ENCODE data around the gene POLRMT. TPM values are rescaled to one million over a fixed set of nuclear protein-coding genes. Genes with fewer than 3 reads are reported as not detected.
A peak's percentile ranks its signal among the peaks of the same experiment; 100 is the strongest.

POLRMT gene
- total RNA-seq, 1 donor from 2014 or later = 14.1 TPM

DNA sequence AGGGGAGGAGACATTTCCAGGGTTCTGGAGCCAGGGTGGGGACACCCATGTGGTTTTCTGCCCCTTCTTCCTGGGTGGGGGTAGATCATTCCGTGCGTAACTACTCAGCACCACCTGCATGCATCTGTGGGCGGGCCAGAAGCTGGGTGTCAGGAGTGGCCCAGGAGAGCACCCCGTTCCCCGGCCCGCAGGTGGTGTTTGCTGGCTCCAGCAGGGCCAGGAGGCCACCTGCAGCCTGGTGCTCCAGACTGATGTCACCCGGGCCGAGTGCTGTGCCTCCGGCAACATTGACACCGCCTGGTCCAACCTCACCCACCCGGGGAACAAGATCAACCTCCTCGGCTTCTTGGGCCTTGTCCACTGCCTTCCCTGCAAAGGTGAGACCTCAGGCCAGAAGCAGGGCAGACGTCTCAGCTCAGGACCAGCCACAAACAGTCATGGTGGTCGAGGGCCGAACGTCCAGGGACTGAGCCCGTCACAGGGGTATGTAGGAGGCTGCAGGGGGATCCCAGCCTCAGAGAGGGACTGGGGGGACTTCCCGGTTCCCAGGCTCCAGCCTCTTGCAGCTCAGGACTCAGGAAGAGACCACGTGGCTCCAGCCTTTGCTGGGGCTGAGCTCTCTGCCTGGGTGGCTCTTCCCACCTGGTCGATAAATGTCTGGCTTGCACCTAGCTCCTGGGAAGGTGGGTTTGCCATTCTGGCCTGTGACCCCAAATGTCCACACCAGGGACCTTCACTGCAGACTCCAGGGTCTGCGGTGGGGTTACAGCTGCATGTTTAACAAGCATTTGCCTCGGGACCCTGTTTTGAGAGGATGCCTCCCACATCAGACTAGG is 44.5 kb upstream of the POLRMT start:
- Histone ChIP-seq H3K4me3 (no peak overlapping the region), H4K20me1 (ENCODE audit: low read depth) (peaks cover 26% of the 10 kb centered on the region), H3K4me1 (peaks cover 7% of the 10 kb centered on the region), H3K79me2 (ENCODE audit: low read depth) (no peaks in the 10 kb centered on the region), H3K27ac (no peak overlapping the region), H3F3A (ENCODE audit: low read depth) (peaks cover 27% of the 10 kb centered on the region), H3K9me3 (ENCODE audit: low read depth) (no peaks in the 10 kb centered on the region), H3K27me3 (peaks cover 46% of the 10 kb centered on the region), H3K9ac (no peak overlapping the region), H2AFZ (replicated peaks) (no peak overlapping the region), H3K36me3 (no peaks in the 10 kb centered on the region), H3K4me2 (no peak overlapping the region)
- TF ChIP-seq, protein P1, sequence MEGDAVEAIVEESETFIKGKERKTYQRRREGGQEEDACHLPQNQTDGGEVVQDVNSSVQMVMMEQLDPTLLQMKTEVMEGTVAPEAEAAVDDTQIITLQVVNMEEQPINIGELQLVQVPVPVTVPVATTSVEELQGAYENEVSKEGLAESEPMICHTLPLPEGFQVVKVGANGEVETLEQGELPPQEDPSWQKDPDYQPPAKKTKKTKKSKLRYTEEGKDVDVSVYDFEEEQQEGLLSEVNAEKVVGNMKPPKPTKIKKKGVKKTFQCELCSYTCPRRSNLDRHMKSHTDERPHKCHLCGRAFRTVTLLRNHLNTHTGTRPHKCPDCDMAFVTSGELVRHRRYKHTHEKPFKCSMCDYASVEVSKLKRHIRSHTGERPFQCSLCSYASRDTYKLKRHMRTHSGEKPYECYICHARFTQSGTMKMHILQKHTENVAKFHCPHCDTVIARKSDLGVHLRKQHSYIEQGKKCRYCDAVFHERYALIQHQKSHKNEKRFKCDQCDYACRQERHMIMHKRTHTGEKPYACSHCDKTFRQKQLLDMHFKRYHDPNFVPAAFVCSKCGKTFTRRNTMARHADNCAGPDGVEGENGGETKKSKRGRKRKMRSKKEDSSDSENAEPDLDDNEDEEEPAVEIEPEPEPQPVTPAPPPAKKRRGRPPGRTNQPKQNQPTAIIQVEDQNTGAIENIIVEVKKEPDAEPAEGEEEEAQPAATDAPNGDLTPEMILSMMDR (IDR thresholded peaks at IDR 0.05) = no peak
- TF ChIP-seq EZH2phosphoT487 (IDR thresholded peaks at IDR 0.05) (no peak), EZH2 (IDR thresholded peaks at IDR 0.05) (no peak)
- Mint-ChIP-seq H3K36me3 (no peaks in the 10 kb centered on the region), H3K4me1 (peaks cover 9% of the 10 kb centered on the region), H3K4me3 (no peak overlapping the region), H3K27me3 (ENCODE audit: insufficient read depth, low read depth) (peaks cover 14% of the 10 kb centered on the region), H3K9me3 (no peaks in the 10 kb centered on the region), H3K27ac (no peak overlapping the region)
- no peak for DNase-seq (ENCODE audit: low spot score)

DNA sequence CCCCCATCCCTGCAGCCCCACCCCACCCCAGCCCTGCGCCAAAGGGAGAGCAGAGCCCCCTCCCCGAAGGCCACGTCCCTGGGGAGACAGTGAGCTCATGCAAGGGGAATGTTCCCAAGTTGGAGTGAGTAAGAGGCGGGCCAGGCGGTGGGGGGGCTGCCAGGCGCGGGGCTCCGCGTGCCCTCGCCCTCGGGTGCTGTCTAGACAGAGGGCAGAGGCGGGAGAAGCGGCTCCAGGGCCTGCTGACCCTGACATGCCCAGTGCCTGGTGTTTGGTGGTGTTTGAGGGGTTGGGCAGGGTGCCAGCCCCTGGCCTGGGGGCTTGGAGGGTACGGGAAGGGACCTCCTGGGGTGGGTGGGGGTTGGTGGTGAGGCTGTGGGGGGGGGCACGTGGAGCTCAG is 43.9 kb upstream of the POLRMT start:
- TF ChIP-seq EZH2 (IDR thresholded peaks at IDR 0.05) = no peak
- TF ChIP-seq EZH2phosphoT487 (IDR thresholded peaks at IDR 0.05) = no peak
- TF ChIP-seq, protein P1 (IDR thresholded peaks at IDR 0.05) = no peak
- no peak overlapping the region for H3K4me3 ChIP-seq
- H3K27ac ChIP-seq = no peak overlapping the region
- H3K4me2 ChIP-seq = no peak overlapping the region
- no peak overlapping the region for H3K9ac ChIP-seq
- Mint-ChIP-seq H3K4me3 (no peak overlapping the region), H3K27me3 (ENCODE audit: insufficient read depth, low read depth) (peaks cover 14% of the 10 kb centered on the region), H3K4me1 (peaks cover 9% of the 10 kb centered on the region), H3K9me3 (no peaks in the 10 kb centered on the region), H3K36me3 (no peaks in the 10 kb centered on the region), H3K27ac (no peak overlapping the region)
- peaks cover 7% of the 10 kb centered on the region for H3K4me1 ChIP-seq
- no peaks in the 10 kb centered on the region for H3K36me3 ChIP-seq
- no peaks in the 10 kb centered on the region for H3K79me2 ChIP-seq (ENCODE audit: low read depth)
- no peaks in the 10 kb centered on the region for H3K9me3 ChIP-seq (ENCODE audit: low read depth)
- no peak overlapping the region for H2AFZ ChIP-seq (replicated peaks)
- H4K20me1 ChIP-seq (ENCODE audit: low read depth) = peaks cover 26% of the 10 kb centered on the region
- H3K27me3 ChIP-seq = peaks cover 46% of the 10 kb centered on the region
- H3F3A ChIP-seq (ENCODE audit: low read depth) = peaks cover 27% of the 10 kb centered on the region
- no peak for DNase-seq (ENCODE audit: low spot score)

DNA sequence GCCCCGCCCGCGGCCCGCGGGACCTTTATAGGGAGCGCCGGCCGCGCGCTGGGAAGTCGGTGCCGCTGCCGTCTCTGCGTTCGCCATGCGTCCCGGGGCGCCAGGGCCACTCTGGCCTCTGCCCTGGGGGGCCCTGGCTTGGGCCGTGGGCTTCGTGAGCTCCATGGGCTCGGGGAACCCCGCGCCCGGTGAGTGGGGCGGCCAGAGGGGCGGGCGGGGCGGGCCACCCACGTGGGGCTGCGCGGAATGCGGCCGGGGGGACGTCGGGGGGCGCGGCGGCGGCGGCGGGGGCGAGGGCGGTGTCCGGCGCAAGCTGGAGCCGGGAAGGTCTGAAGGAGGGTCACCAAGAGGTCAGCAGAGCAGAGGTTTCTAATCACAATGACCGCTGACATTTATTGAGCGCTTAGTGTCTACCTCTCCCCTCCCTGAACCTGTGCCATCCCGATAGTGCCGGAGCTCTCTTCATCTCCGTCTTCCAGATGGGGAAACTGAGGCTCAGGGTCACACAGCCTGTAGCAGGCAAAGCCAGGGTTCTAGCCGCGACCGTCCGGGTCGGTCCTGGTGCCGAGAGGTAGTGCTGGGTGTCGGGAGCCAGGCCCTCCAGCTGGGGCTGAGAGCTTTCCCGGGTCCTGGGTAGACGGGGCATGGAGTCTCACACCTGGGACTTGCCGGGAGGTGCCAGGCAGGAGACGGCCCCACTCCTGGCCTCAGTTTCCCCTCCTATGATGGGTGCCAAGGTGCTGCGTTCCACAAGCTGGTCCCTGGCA is 43.2 kb upstream of the POLRMT start, which contains the start of gene FSTL3:
TSS of gene FSTL3 (plus strand) at position 54 of the 767 bp plus-strand sequence. CDS start at position 86, 32 bp downstream.
- peak; percentile 52 for DNase-seq (ENCODE audit: low spot score)
- H3K27me3 ChIP-seq = peaks cover 46% of the 10 kb centered on the region
- peak within 1 kb of the TSS; percentile 67 for H3K4me2 ChIP-seq
- Mint-ChIP-seq H3K4me1 (peaks cover 9% of the 10 kb centered on the region), H3K9me3 (no peaks in the 10 kb centered on the region), H3K4me3 (peak within 1 kb of the TSS; percentile 60), H3K27ac (peak within 1 kb of the TSS; percentile 47), H3K36me3 (no peaks in the 10 kb centered on the region), H3K27me3 (ENCODE audit: insufficient read depth, low read depth) (peaks cover 12% of the 10 kb centered on the region)
- peaks cover 7% of the 10 kb centered on the region for H3K4me1 ChIP-seq
- peaks cover 24% of the 10 kb centered on the region for H3F3A ChIP-seq (ENCODE audit: low read depth)
- H3K9ac ChIP-seq = no peak within 1 kb of the TSS
- TF ChIP-seq EZH2phosphoT487 (IDR thresholded peaks at IDR 0.05) = peak; percentile 28
- TF ChIP-seq, protein P1 (IDR thresholded peaks at IDR 0.05) = no peak
- no peak within 1 kb of the TSS for H3K27ac ChIP-seq
- H3K79me2 ChIP-seq (ENCODE audit: low read depth) = no peaks in the 10 kb centered on the region
- no peaks in the 10 kb centered on the region for H3K9me3 ChIP-seq (ENCODE audit: low read depth)
- no peak within 1 kb of the TSS for H2AFZ ChIP-seq (replicated peaks)
- H4K20me1 ChIP-seq (ENCODE audit: low read depth) = peaks cover 26% of the 10 kb centered on the region
- no peaks in the 10 kb centered on the region for H3K36me3 ChIP-seq
- H3K4me3 ChIP-seq = peak within 1 kb of the TSS; percentile 30

Data from neural progenitor cell (in vitro differentiated cells).